K562 (cell line): ENCODE measurements around the gene TMEM184A. TPM values are rescaled to one million over a fixed set of nuclear protein-coding genes. Genes with fewer than 3 reads are reported as not detected.

Experiments
- BRD9 ChIP-seq: fragments of 450-650 bp; IDR thresholded peaks from 2 replicates; pipeline ENCODE4 v1.6.1; 2018; ENCODE audit warnings: low read depth; ENCODE audit not compliant: partially characterized antibody
- ERF ChIP-seq: fragments of 450-650 bp; formaldehyde crosslinking; IDR thresholded peaks from 2 replicates; pipeline ENCODE4 v1.4.0; 2020; ENCODE audit warnings: mild to moderate bottlenecking, mixed read lengths
- HLTF ChIP-seq: fragments of 450-650 bp; IDR thresholded peaks from 2 replicates; pipeline ENCODE4 v1.6.1; 2016
- KLF1 ChIP-seq: fragments of 450-650 bp; IDR thresholded peaks from 2 replicates; pipeline ENCODE4 v1.6.1; 2016; ENCODE audit warnings: missing genetic modification characterization, missing compliant biosample characterization
- NR2C2 ChIP-seq, 2 experiments: fragments of 200-800 bp in 1 of 2; sonication (Bioruptor generic) in 1 of 2; sonication (generic) in 1 of 2; formaldehyde crosslinking in 1 of 2; IDR thresholded peaks; 2 replicates each; pipeline versions ENCODE4 v1.6.1 to v1.8.0; 2016 to 2022; ENCODE audit warnings: mild to moderate bottlenecking in 1 of 2, missing compliant biosample characterization in 1 of 2, missing genetic modification characterization in 1 of 2, missing genetic modification reagents in 1 of 2
- NR4A1 ChIP-seq, 2 experiments: fragments of 250-450 bp in 1 of 2; fragments of 450-650 bp in 1 of 2; sonication (Bioruptor Pico) in 1 of 2; IDR thresholded peaks; 2 replicates each; pipeline versions ENCODE4 v1.4.0 to v1.6.1; 2016 to 2020; ENCODE audit warnings: mild to moderate bottlenecking in 2 of 2, missing compliant biosample characterization in 1 of 2, missing genetic modification characterization in 1 of 2, moderate library complexity in 1 of 2
- NUFIP1 ChIP-seq: fragments of 450-650 bp; IDR thresholded peaks from 2 replicates; pipeline ENCODE4 v1.6.1; 2018; ENCODE audit not compliant: partially characterized antibody
- PRMT5 ChIP-seq: sonication (generic); formaldehyde crosslinking; IDR thresholded peaks from 2 replicates; pipeline ENCODE4 v1.5.0; 2020; ENCODE audit warnings: missing genetic modification reagents
- PRPF4 ChIP-seq: fragments of 200-400 bp; formaldehyde crosslinking; IDR thresholded peaks from one replicate; pipeline ENCODE4 v1.6.1; 2017; ENCODE audit warnings: low read length, low read depth, mild to moderate bottlenecking; ENCODE audit not compliant: insufficient read depth, poor library complexity, severe bottlenecking
- SMAD4 ChIP-seq: fragments of 250-450 bp; sonication (Bioruptor Pico); conservative IDR thresholded peaks from 2 replicates; pipeline ENCODE4 v1.8.0; 2021; ENCODE audit warnings: inconsistent platforms, mild to moderate bottlenecking, moderate library complexity
- SMARCC2 ChIP-seq: fragments of 450-650 bp; IDR thresholded peaks from 2 replicates; pipeline ENCODE4 v1.6.1; 2017; ENCODE audit warnings: antibody characterized with exemption, moderate library complexity, mild to moderate bottlenecking, low read depth
- TAF9B ChIP-seq: fragments of 450-650 bp; IDR thresholded peaks from 2 replicates; pipeline ENCODE4 v1.6.1; 2018; ENCODE audit warnings: mild to moderate bottlenecking; ENCODE audit not compliant: partially characterized antibody
- TEAD4 ChIP-seq, 2 experiments: sonication (generic) in 1 of 2; formaldehyde crosslinking in 1 of 2; IDR thresholded peaks; 2 replicates each; pipeline versions ENCODE4 v1.6.1 to v1.8.0; 2012 to 2022; ENCODE audit warnings: borderline replicate concordance in 1 of 2, inconsistent platforms in 1 of 2, low read length in 1 of 2, mild to moderate bottlenecking in 1 of 2, missing genetic modification reagents in 1 of 2
- ZFP1 ChIP-seq: fragments of 450-650 bp; formaldehyde crosslinking; IDR thresholded peaks from 2 replicates; pipeline ENCODE4 v1.4.0; 2020; ENCODE audit warnings: mild to moderate bottlenecking, mixed read lengths
- ZNF436 ChIP-seq: fragments of 250-450, 450-650 bp; sonication (Bioruptor Pico); formaldehyde crosslinking; IDR thresholded peaks from 2 replicates; pipeline ENCODE4 v1.7.0; 2020; ENCODE audit warnings: mild to moderate bottlenecking
- ZNF644 ChIP-seq: fragments of 200-800 bp; sonication (Bioruptor generic); IDR thresholded peaks from 2 replicates; pipeline ENCODE4 v1.6.1; 2016; ENCODE audit warnings: low read depth, missing genetic modification characterization, missing compliant biosample characterization
- polyA plus RNA-seq, 8 experiments: library from polyadenylated mRNA; depleted of rRNA in 4 of 8; stranded (reverse) in 5 of 8; unstranded in 3 of 8; fragments of >200 nt; fragmentation: Nextera tagmentation in 2 of 8; fragmentation: Illumina TruSeq in 1 of 8; extraction: Ambion mirVana in 2 of 8; extraction: Trizol in 1 of 8; gene quantifications; 2 replicates each; pipeline versions ENCODE4 v1.2.1 to v1.2.3, GENCODE V29; 2011 to 2014; ENCODE audit warnings: inconsistent platforms in 1 of 8, missing spikeins in 1 of 8
- total RNA-seq, 7 experiments: library from RNA; depleted of rRNA in 6 of 7; stranded (reverse); fragments of >200 nt in 6 of 7; fragmentation: Illumina TruSeq in 2 of 7; extraction: Trizol in 2 of 7; gene quantifications; 2 replicates each; pipeline versions ENCODE4 v1.2.1 to v1.2.3, GENCODE V29; 2011 to 2021; ENCODE audit warnings: low replicate concordance in 1 of 7
- TF ChIP-seq, protein P1 (sequence below): fragments of 450-650 bp; formaldehyde crosslinking; IDR thresholded peaks from 2 replicates; pipeline ENCODE4 v1.4.0; 2022; ENCODE audit warnings: mild to moderate bottlenecking, moderate library complexity
- TF ChIP-seq, protein P2 (sequence below): fragments of 450-650 bp; formaldehyde crosslinking; IDR thresholded peaks from 2 replicates; pipeline ENCODE4 v1.4.0; 2022; ENCODE audit warnings: missing genetic modification characterization
- TF ChIP-seq, protein P3 (sequence below): sonication (generic); formaldehyde crosslinking; IDR thresholded peaks from 2 replicates; pipeline ENCODE4 v1.8.1; 2023; ENCODE audit warnings: mild to moderate bottlenecking, missing genetic modification reagents
- TF ChIP-seq, protein P4 (sequence below): fragments of 450-650 bp; IDR thresholded peaks from 2 replicates; pipeline ENCODE4 v1.7.0; 2016; ENCODE audit warnings: borderline replicate concordance

The TMEM184A gene
- total and polyA plus RNA-seq, 9 of the 15 experiments (the other 6 are each of a cell fraction or from before 2014, with no cell fraction given) = 0.10 to 0.18 (median 0.11) TPM; not detected in 6

DNA sequence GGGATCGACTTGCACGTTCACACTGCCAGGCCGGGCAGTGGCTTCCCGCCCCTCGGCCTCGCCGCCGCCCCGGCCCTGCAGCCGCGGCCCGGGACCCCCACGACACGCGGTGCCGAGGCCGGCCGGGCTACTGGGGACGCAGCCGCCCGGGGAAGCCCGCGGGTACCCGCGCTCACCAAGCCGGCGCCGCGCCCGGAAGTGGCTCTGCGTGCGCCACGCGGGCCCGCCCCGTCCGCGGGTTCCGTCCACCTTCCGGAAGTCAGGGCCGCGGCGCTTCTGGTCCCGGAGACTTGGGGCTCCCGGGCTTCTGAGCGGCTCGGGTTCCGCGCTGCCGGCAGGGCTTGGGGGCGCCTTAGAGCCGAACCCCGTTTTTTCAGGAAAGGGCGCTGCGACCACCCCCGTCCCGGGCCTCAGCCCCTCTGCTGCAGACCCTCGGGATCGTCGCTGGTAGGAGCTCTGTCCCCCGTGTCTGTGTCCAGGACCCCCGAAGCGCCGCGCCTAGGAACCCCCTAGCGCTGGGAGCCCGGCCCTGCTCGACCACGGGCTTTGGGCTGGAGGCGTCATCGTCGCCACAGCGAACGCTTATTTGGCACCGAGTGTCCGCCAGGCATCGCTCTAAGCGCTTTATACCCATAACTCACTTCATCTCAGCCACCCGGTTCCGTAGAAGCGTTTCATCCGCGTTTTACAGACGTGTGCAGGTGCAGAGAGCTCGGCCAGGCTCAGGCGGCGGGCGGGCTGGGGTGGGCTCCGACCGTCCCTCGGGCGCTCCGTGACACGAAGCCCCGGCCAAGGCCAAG is 14.0 kb upstream of the TMEM184A start, which contains the start of gene PSMG3 (continued):
- TF ChIP-seq ZFP1 (CRISPR knock-in tag) = no peak
- TF ChIP-seq, protein P1, sequence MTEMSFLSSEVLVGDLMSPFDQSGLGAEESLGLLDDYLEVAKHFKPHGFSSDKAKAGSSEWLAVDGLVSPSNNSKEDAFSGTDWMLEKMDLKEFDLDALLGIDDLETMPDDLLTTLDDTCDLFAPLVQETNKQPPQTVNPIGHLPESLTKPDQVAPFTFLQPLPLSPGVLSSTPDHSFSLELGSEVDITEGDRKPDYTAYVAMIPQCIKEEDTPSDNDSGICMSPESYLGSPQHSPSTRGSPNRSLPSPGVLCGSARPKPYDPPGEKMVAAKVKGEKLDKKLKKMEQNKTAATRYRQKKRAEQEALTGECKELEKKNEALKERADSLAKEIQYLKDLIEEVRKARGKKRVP (CRISPR knock-in tag) = no peak; the same call in 1 of the 2 replicates
- TF ChIP-seq KLF1 (tag) = peak; percentile 82; the same call in 1 of the 2 replicates
- no peak for TF ChIP-seq NR2C2 (CRISPR knock-in tag; IDR thresholded peaks at IDR 0.05)
- peak; percentile 78 for TF ChIP-seq NR2C2 (tag; IDR thresholded peaks at IDR 0.05)
- 0 out of 2 replicates have a peak, but pooled peaks have one; percentile 7 for TF ChIP-seq ERF (CRISPR knock-in tag)
- peak; percentile 57; the same call in 1 of the 2 replicates for TF ChIP-seq ZNF644 (tag)
- TF ChIP-seq HLTF = peak; percentile 70; the same call in 1 of the 2 replicates
- TF ChIP-seq, protein P2, sequence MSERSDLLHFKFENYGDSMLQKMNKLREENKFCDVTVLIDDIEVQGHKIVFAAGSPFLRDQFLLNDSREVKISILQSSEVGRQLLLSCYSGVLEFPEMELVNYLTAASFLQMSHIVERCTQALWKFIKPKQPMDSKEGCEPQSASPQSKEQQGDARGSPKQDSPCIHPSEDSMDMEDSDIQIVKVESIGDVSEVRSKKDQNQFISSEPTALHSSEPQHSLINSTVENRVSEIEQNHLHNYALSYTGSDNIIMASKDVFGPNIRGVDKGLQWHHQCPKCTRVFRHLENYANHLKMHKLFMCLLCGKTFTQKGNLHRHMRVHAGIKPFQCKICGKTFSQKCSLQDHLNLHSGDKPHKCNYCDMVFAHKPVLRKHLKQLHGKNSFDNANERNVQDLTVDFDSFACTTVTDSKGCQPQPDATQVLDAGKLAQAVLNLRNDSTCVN (CRISPR knock-in tag) = no peak
- TF ChIP-seq, protein P3, sequence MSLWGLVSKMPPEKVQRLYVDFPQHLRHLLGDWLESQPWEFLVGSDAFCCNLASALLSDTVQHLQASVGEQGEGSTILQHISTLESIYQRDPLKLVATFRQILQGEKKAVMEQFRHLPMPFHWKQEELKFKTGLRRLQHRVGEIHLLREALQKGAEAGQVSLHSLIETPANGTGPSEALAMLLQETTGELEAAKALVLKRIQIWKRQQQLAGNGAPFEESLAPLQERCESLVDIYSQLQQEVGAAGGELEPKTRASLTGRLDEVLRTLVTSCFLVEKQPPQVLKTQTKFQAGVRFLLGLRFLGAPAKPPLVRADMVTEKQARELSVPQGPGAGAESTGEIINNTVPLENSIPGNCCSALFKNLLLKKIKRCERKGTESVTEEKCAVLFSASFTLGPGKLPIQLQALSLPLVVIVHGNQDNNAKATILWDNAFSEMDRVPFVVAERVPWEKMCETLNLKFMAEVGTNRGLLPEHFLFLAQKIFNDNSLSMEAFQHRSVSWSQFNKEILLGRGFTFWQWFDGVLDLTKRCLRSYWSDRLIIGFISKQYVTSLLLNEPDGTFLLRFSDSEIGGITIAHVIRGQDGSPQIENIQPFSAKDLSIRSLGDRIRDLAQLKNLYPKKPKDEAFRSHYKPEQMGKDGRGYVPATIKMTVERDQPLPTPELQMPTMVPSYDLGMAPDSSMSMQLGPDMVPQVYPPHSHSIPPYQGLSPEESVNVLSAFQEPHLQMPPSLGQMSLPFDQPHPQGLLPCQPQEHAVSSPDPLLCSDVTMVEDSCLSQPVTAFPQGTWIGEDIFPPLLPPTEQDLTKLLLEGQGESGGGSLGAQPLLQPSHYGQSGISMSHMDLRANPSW (CRISPR knock-in tag) = no peak
- peak; percentile 90 for TF ChIP-seq TAF9B
- no peak for TF ChIP-seq NUFIP1
- TF ChIP-seq SMAD4 (CRISPR knock-in tag) = peak; percentile 74
- TF ChIP-seq, protein P4, sequence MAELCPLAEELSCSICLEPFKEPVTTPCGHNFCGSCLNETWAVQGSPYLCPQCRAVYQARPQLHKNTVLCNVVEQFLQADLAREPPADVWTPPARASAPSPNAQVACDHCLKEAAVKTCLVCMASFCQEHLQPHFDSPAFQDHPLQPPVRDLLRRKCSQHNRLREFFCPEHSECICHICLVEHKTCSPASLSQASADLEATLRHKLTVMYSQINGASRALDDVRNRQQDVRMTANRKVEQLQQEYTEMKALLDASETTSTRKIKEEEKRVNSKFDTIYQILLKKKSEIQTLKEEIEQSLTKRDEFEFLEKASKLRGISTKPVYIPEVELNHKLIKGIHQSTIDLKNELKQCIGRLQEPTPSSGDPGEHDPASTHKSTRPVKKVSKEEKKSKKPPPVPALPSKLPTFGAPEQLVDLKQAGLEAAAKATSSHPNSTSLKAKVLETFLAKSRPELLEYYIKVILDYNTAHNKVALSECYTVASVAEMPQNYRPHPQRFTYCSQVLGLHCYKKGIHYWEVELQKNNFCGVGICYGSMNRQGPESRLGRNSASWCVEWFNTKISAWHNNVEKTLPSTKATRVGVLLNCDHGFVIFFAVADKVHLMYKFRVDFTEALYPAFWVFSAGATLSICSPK = no peak
- no peak for TF ChIP-seq BRD9
- no peak for TF ChIP-seq ZNF436 (CRISPR knock-in tag)
- no peak for TF ChIP-seq NR4A1 (CRISPR knock-in tag; IDR thresholded peaks at IDR 0.05)
- peak; percentile 44; the same call in 1 of the 2 replicates for TF ChIP-seq NR4A1 (tag; IDR thresholded peaks at IDR 0.05)
- TF ChIP-seq PRPF4 = no peak
- TF ChIP-seq PRMT5 (CRISPR knock-in tag) = peak; percentile 76; the same call in 1 of the 2 replicates
- no peak; the same call in 1 of the 2 replicates for TF ChIP-seq SMARCC2
- peak; percentile 32; the same call in 1 of the 2 replicates for TF ChIP-seq TEAD4 (IDR thresholded peaks at IDR 0.05; ENCODE audit: low read length)
- TF ChIP-seq TEAD4 (CRISPR knock-in tag; IDR thresholded peaks at IDR 0.05; ENCODE audit: borderline replicate concordance) = no peak
